GM23338 (cell line): ENCODE results near the gene NFIA. TPM values are rescaled to one million over a fixed set of nuclear protein-coding genes. Genes with fewer than 3 reads are reported as not detected.

Experiments
- ATAC-seq: fragments of 200-7000 bp; cut with Tn5 transposase; 3 replicates; pipeline ENCODE4 v1.9.1; 2020
- DNase-seq: peaks from one replicate; pipeline ENCODE4 v3.0.0-alpha.2; 2015; ENCODE audit warnings: low spot score
- H2AFZ ChIP-seq: fragments of 200-600 bp; sonication (generic); 2 replicates; pipeline ENCODE4 v1.8.0; 2016; ENCODE audit warnings: antibody characterized with exemption, mild to moderate bottlenecking, moderate library complexity
- H3F3A ChIP-seq: fragments of 200-600 bp; sonication (generic); replicated peaks from 2 replicates; pipeline ENCODE4 v1.8.0; 2017; ENCODE audit warnings: antibody characterized with exemption, mixed run types, low read depth
- H3K27ac ChIP-seq: fragments of 200-600 bp; sonication (generic); 2 replicates; pipeline ENCODE4 v1.6.1; 2016; ENCODE audit warnings: low read depth
- H3K27me3 ChIP-seq: fragments of 200-600 bp; sonication (generic); 2 replicates; pipeline ENCODE4 v1.8.0; 2016; ENCODE audit warnings: mild to moderate bottlenecking, mixed run types, moderate library complexity; ENCODE audit not compliant: insufficient read depth
- H3K36me3 ChIP-seq: fragments of 200-600 bp; sonication (generic); 2 replicates; pipeline ENCODE4 v1.8.0; 2016; ENCODE audit warnings: mild to moderate bottlenecking; ENCODE audit not compliant: insufficient read depth
- H3K4me1 ChIP-seq: fragments of 200-600 bp; sonication (generic); 2 replicates; pipeline ENCODE4 v1.8.0; 2016; ENCODE audit warnings: mild to moderate bottlenecking, moderate library complexity; ENCODE audit not compliant: insufficient read depth
- H3K4me2 ChIP-seq: fragments of 200-600 bp; sonication (generic); 2 replicates; pipeline ENCODE4 v1.7.1; 2017; ENCODE audit warnings: mixed run types
- H3K4me3 ChIP-seq: fragments of 200-600 bp; sonication (generic); 2 replicates; pipeline ENCODE4 v1.6.1; 2016; ENCODE audit warnings: mixed run types
- H3K79me2 ChIP-seq: fragments of 200-600 bp; sonication (generic); replicated peaks from 2 replicates; pipeline ENCODE4 v1.8.0; 2017; ENCODE audit warnings: mild to moderate bottlenecking; ENCODE audit not compliant: insufficient read depth
- H3K9me2 ChIP-seq: fragments of 200-600 bp; sonication (generic); 2 replicates; pipeline ENCODE4 v1.8.0; 2017; ENCODE audit not compliant: insufficient read depth
- H4K20me1 ChIP-seq: fragments of 200-600 bp; sonication (generic); replicated peaks from 2 replicates; pipeline ENCODE4 v1.8.0; 2017; ENCODE audit warnings: mild to moderate bottlenecking; ENCODE audit not compliant: insufficient read depth
- H3K27ac Mint-ChIP-seq: 2 replicates; pipeline ENCODE4 v1.8.0; 2020; ENCODE audit warnings: inconsistent platforms, mild to moderate bottlenecking, moderate library complexity, mixed read lengths
- H3K27me3 Mint-ChIP-seq: 3 replicates; pipeline ENCODE4 v1.8.0; 2022; ENCODE audit warnings: low read depth, mild to moderate bottlenecking, moderate library complexity, mixed read lengths, inconsistent platforms; ENCODE audit not compliant: insufficient read depth, poor library complexity
- H3K36me3 Mint-ChIP-seq: 3 replicates; pipeline ENCODE4 v1.8.0; 2021; ENCODE audit warnings: low read depth, mild to moderate bottlenecking, inconsistent platforms, moderate library complexity, mixed read lengths
- H3K4me1 Mint-ChIP-seq: 3 replicates; pipeline ENCODE4 v1.8.0; 2020; ENCODE audit warnings: mild to moderate bottlenecking, inconsistent platforms, mixed read lengths
- H3K4me3 Mint-ChIP-seq: 3 replicates; pipeline ENCODE4 v1.8.0; 2021; ENCODE audit warnings: moderate library complexity, mild to moderate bottlenecking, inconsistent platforms, mixed read lengths
- H3K9me3 Mint-ChIP-seq: 3 replicates; pipeline ENCODE4 v1.8.0; 2020; ENCODE audit warnings: moderate library complexity, mild to moderate bottlenecking, inconsistent platforms, mixed read lengths
- EZH2phosphoT487 ChIP-seq: fragments of 200-600 bp; sonication (generic); IDR thresholded peaks from one replicate; pipeline ENCODE4 v1.8.1; 2018; ENCODE audit warnings: antibody characterized with exemption; ENCODE audit not compliant: unreplicated experiment
- NANOG ChIP-seq: IDR thresholded peaks from 2 replicates; pipeline ENCODE4 v1.6.1; 2016; ENCODE audit warnings: antibody characterized with exemption, borderline replicate concordance
- REST ChIP-seq: IDR thresholded peaks from one replicate; pipeline ENCODE4 v1.6.1; 2018; ENCODE audit warnings: antibody characterized with exemption; ENCODE audit not compliant: unreplicated experiment
- ZNF462 ChIP-seq: fragments of 250-450 bp; sonication (Bioruptor Pico); IDR thresholded peaks from 2 replicates; pipeline ENCODE4 v1.5.0; 2020; ENCODE audit warnings: mild to moderate bottlenecking, moderate library complexity
- polyA plus RNA-seq: library from polyadenylated mRNA; unstranded; fragments of >200 nt; fragmentation: Nextera tagmentation; extraction: Ambion mirVana; gene quantifications from 2 replicates; pipeline ENCODE4 v1.2.1, GENCODE V29; 2016
- total RNA-seq: library from RNA; depleted of rRNA; stranded (reverse); fragments of >200 nt; shearing (Covaris generic); gene quantifications from 2 replicates; pipeline ENCODE4 v1.2.3, GENCODE V29; 2014

Gene NFIA
- total and polyA plus RNA-seq, 2 experiments from 2014 or later, result 0.97 to 2.3 TPM

GRCh38 chr1:61090546-61091202 is 8.3 kb downstream of the NFIA start:
- H3K27me3 ChIP-seq, result peaks cover 18% of the 10 kb centered on the region
- H2AFZ ChIP-seq, result no peak overlapping the region
- DNase-seq (no peak), ATAC-seq (no peak)
- peaks cover 14% of the 10 kb centered on the region; the same call in 1 of the 2 replicates for H3K4me1 ChIP-seq
- Mint-ChIP-seq H3K27me3 (no peaks in the 10 kb centered on the region), H3K4me3 (no peak overlapping the region), H3K27ac (no peak overlapping the region; the same call in 1 of the 2 replicates), H3K4me1 (peaks cover 14% of the 10 kb centered on the region), H3K9me3 (no peaks in the 10 kb centered on the region), H3K36me3 (no peaks in the 10 kb centered on the region)
- TF ChIP-seq ZNF462 (CRISPR knock-in tag), result no peak
- no peak for TF ChIP-seq NANOG
- no peak for TF ChIP-seq EZH2phosphoT487
- TF ChIP-seq REST, result no peak
- H3K4me3 ChIP-seq, result no peak overlapping the region
- no peaks in the 10 kb centered on the region for H3K36me3 ChIP-seq
- H3K79me2 ChIP-seq, result no peaks in the 10 kb centered on the region; the same call in 1 of the 2 replicates
- no peaks in the 10 kb centered on the region for H3F3A ChIP-seq
- H3K9me2 ChIP-seq, result no peaks in the 10 kb centered on the region
- no peak overlapping the region for H3K27ac ChIP-seq
- H4K20me1 ChIP-seq, result no peaks in the 10 kb centered on the region; the same call in 1 of the 2 replicates
- no peak overlapping the region for H3K4me2 ChIP-seq
